Naive thymus-derived CD4-positive, alpha-beta T cell (primary cell): ENCODE measurements around the gene ALPG. TPM values are rescaled to one million over a fixed set of nuclear protein-coding genes. Genes with fewer than 3 reads are reported as not detected.
A peak's percentile ranks its signal among the peaks of the same experiment; 100 is the strongest.
"Not testable (repeated sequence)": the region's sequence is repeated elsewhere in the genome, so short reads cannot be mapped to it uniquely, and the experiment has no call there.

ENCODE experiments used
- ATAC-seq: fragments of 150-1000 bp; cut with Tn5 transposase; 2 replicates; pipeline ENCODE4 v1.10.0; 2021; ENCODE audit warnings: mild to moderate bottlenecking, moderate library complexity
- CTCF ChIA-PET: fragments of 350-600 bp; sonication (Branson Sonifier 250); formaldehyde crosslinking; loops from one replicate; lab custom pipeline; 2021; ENCODE audit warnings: antibody characterized with exemption; lab: Charles Lee
- POLR2A ChIA-PET: fragments of 350-600 bp; sonication (Branson Sonifier 250); formaldehyde crosslinking; loops from one replicate; lab custom pipeline; 2021; ENCODE audit warnings: antibody characterized with exemption, inconsistent platforms; lab: Charles Lee
- DNase-seq, 9 donors: peaks; one replicate each; pipeline versions ENCODE4 v3.0.0 to v3.0.0-alpha.2; 2020 to 2022; ENCODE audit warnings: mixed read lengths in 1 of 9
- H3K27ac ChIP-seq: one replicate; pipeline ENCODE4 v1.7.0; 2013; ENCODE audit warnings: mild to moderate bottlenecking, low read depth, low read length, moderate library complexity
- H3K27me3 ChIP-seq, 2 donors: one replicate each; pipeline ENCODE4 v1.7.0; 2013; ENCODE audit warnings: low read length in 2 of 2, mild to moderate bottlenecking in 2 of 2, moderate library complexity in 2 of 2; ENCODE audit not compliant: control insufficient read depth in 2 of 2, insufficient read depth in 2 of 2
- H3K36me3 ChIP-seq, 3 experiments: 1 replicate in 2 of 3; 2 replicates in 1 of 3; pipeline ENCODE4 v1.7.0; 2013; ENCODE audit warnings: low read length in 3 of 3, mild to moderate bottlenecking in 3 of 3, moderate library complexity in 1 of 3; ENCODE audit not compliant: insufficient read depth in 3 of 3, control insufficient read depth in 2 of 3
- H3K4me1 ChIP-seq, 2 donors: one replicate each; pipeline ENCODE4 v1.7.0; 2013; ENCODE audit warnings: low read length in 2 of 2, mild to moderate bottlenecking in 2 of 2, moderate library complexity in 1 of 2; ENCODE audit not compliant: control insufficient read depth in 2 of 2, insufficient read depth in 2 of 2
- H3K4me3 ChIP-seq: 2 replicates; pipeline ENCODE4 v1.7.0; 2013; ENCODE audit warnings: mild to moderate bottlenecking, low read length
- H3K9me3 ChIP-seq, 3 experiments: 1 replicate in 2 of 3; 2 replicates in 1 of 3; pipeline ENCODE4 v1.7.0; 2013; ENCODE audit warnings: low read length in 3 of 3; ENCODE audit not compliant: control insufficient read depth in 2 of 3
- H3K27ac Mint-ChIP-seq, 9 donors: one replicate each; pipeline ENCODE4 v1.8.0; 2020 to 2022; ENCODE audit warnings: mixed read lengths in 9 of 9, mild to moderate bottlenecking in 8 of 9, moderate library complexity in 5 of 9, inconsistent platforms in 2 of 9
- H3K27me3 Mint-ChIP-seq, 5 donors: one replicate each; pipeline ENCODE4 v1.8.0; 2021 to 2022; ENCODE audit warnings: mixed read lengths in 5 of 5, mild to moderate bottlenecking in 1 of 5
- H3K36me3 Mint-ChIP-seq, 5 donors: one replicate each; pipeline ENCODE4 v1.8.0; 2020 to 2022; ENCODE audit warnings: mixed read lengths in 5 of 5, mild to moderate bottlenecking in 3 of 5, inconsistent platforms in 1 of 5
- H3K4me1 Mint-ChIP-seq, 7 donors: one replicate each; pipeline ENCODE4 v1.8.0; 2020 to 2022; ENCODE audit warnings: mixed read lengths in 7 of 7, mild to moderate bottlenecking in 3 of 7, inconsistent platforms in 1 of 7
- H3K4me3 Mint-ChIP-seq, 10 donors: one replicate each; pipeline ENCODE4 v1.8.0; 2020 to 2022; ENCODE audit warnings: mild to moderate bottlenecking in 10 of 10, mixed read lengths in 10 of 10, moderate library complexity in 6 of 10, inconsistent platforms in 2 of 10
- H3K9me3 Mint-ChIP-seq, 11 donors: one replicate each; pipeline ENCODE4 v1.8.0; 2020 to 2022; ENCODE audit warnings: mixed read lengths in 11 of 11, mild to moderate bottlenecking in 4 of 11, inconsistent platforms in 1 of 11, moderate library complexity in 1 of 11
- intact Hi-C, 2 donors: fragments of 100-400 bp; cut with micrococcal nuclease; formaldehyde crosslinking; loops; one replicate each; pipeline ENCODE4 v1.15.1; 2023
- polyA plus RNA-seq, 2 donors: library from polyadenylated mRNA; unstranded; fragments of 300-500 nt; fragmentation: Illumina TruSeq; gene quantifications; one replicate each; pipeline ENCODE4 v1.2.3, GENCODE V29; 2021
- total RNA-seq, 6 experiments: library from RNA in 5 of 6; stranded (reverse) in 5 of 6; gene quantifications; 1 replicate in 5 of 6; 2 replicates in 1 of 6; pipeline ENCODE4 v1.2.3 and lab custom pipeline; 2021 to 2026

Gene ALPG
- total and polyA plus RNA-seq, 7 experiments from 2014 or later, result not detected

DNA sequence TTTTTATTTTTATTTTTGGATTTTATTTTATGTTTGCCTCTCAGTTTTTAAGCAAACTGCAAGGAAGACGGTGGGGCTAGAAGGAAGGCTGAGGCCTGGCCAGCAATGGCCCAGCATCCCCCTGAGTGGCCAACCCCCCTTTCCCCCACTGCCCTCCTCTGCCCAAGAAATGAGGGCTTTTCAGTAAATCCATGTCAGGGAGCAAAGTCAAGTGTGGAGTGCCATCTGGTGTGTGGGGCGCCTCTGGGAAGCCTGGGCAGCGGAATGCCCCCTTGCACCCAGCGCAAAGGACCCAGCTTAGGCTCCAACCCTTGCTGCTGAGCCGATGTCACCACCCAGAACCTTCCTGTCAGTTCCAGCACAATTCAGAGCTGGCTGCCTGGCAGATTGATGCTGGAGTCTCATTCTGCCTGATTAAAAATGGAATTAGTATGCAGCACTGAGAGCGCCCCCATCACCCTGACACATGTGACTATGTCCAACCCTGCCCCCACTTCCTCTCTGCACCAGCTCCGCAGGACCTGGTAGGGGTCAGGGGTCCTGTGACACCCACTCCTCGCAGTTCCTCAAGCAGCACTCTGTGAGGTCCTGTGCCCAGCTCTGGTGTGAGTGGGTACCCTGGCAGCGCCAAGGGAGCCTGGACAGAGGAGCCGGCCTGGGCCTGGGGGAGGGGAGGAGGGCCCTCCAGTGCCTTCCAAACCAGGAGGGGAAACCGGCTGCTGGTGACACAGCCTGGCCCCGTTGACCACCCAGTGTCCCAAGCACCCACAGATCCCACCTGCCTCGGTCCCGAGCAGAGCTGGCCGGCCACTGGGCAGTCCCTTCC lies 37.3 kb upstream of the ALPG start:
- intact Hi-C loops, result no loop called here
- Mint-ChIP-seq H3K36me3 (no peaks in the 10 kb centered on the region), H3K4me3 (no peak overlapping the region), H3K27me3 (no peaks in the 10 kb centered on the region), H3K4me1 (peaks cover 5 to 14% (median 11%) of the 10 kb centered on the region in 7 donors), H3K27ac (no peak overlapping the region), H3K9me3 (no peaks in the 10 kb centered on the region)
- ATAC-seq (no peak), DNase-seq (no peak)
- Histone ChIP-seq H3K4me1 (no peaks in the 10 kb centered on the region), H3K27ac (no peak overlapping the region), H3K9me3 (no peaks in the 10 kb centered on the region), H3K27me3 (no peaks in the 10 kb centered on the region), H3K4me3 (no peak overlapping the region), H3K36me3 (no peaks in the 10 kb centered on the region)
- POLR2A ChIA-PET, result no interaction called here
- CTCF ChIA-PET, result interaction anchor here (0.6 kb wide), 1 partner anchor 852 kb away, joined by 3 read pairs; no protein-coding TSS in a partner anchor

DNA sequence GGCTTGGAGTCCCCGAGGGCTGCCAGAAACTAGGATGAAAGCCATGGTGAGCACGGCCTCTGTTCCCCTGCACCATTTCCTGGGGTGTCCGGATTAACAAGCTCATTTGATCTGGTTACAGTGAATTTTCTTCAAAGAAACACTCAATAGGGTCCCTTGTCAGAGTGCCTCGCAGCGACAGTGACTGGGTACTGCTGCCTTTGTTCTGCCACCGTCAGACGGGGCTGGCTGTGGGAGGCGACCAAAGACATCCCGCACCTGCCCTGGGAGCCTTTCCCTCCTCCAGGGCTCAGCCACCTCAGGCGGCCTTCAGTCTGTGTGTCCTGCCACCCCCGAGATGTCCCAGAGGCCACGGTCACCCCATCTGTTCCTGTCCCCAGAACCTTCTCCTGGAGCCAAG lies 36.6 kb upstream of the ALPG start:
- H3K9me3 ChIP-seq, H3K27me3 ChIP-seq, H3K36me3 Mint-ChIP-seq, POLR2A ChIA-PET, H3K4me3 ChIP-seq, intact Hi-C loops, H3K36me3 ChIP-seq, DNase-seq, H3K27ac ChIP-seq, H3K4me1 ChIP-seq, H3K27ac Mint-ChIP-seq, H3K4me3 Mint-ChIP-seq, H3K9me3 Mint-ChIP-seq, H3K27me3 Mint-ChIP-seq, H3K4me1 Mint-ChIP-seq: not testable (repeated sequence)
- CTCF ChIA-PET, result interaction anchor here (0.6 kb wide), 1 partner anchor 853 kb away, joined by 3 read pairs; no protein-coding TSS in a partner anchor
- peak; percentile 19 for ATAC-seq

DNA sequence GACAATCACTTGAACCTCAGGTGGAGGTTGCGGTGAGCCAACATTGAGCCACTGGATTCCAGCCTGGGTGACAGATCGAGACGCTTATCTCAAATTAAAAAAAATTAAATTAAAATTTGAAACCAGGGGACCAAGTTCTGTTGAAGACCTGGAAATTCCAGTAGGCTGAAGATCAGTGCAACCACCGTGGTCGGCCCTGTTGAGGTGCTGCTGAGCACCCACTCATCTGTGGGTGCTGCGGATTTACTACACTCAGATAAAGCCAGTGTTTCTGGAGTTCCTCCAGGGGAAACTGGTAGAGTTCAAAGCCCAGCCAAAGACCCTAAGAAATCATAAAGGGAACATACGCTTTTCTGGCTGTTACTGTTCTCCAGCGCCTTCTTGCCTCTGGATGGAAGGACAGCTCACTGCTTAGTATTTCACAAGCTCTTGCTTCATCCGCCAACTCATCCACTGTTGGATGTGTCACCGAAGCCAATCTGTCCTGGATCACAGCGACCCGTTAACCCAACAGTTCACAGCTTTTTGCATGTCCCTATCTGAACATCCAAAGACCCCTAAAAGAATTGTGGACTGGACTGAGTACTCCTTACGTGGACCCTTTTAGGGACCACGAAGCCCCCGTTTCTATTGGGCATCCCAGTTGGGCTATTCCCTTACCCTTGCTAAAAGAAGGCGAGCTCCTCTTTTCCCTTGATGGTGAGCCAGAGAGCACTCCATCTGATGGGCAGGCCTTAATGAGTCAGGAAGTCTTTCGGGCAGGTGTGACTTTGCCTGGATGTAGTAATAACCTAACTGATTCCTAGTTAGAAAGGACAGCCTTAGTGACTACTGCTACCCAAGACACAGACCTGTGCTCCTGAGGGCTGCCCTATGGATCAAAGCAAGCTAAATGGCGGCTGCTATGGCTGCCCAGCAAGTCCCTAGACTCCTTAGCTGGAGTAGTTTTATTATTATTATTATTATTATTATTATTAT lies 34.1 kb upstream of the ALPG start:
- H3K27me3 ChIP-seq, result no peaks in the 10 kb centered on the region
- H3K4me1 Mint-ChIP-seq, result no peaks in the 10 kb centered on the region
- H3K27ac ChIP-seq, result no peak overlapping the region
- no peak overlapping the region for H3K4me3 ChIP-seq
- H3K4me1 ChIP-seq, result no peaks in the 10 kb centered on the region
- no peak overlapping the region for H3K27ac Mint-ChIP-seq
- intact Hi-C loops, result no loop called here
- DNase-seq (no peak), ATAC-seq (no peak)
- H3K36me3 Mint-ChIP-seq, result no peaks in the 10 kb centered on the region
- H3K27me3 Mint-ChIP-seq, result no peaks in the 10 kb centered on the region
- ChIA-PET CTCF (no interaction called here), POLR2A (no interaction called here)
- H3K36me3 ChIP-seq, result no peaks in the 10 kb centered on the region
- H3K9me3 Mint-ChIP-seq, result no peaks in the 10 kb centered on the region
- H3K4me3 Mint-ChIP-seq, result no peak overlapping the region
- no peaks in the 10 kb centered on the region for H3K9me3 ChIP-seq

- Histone ChIP-seq H3K9me3 (no peaks in the 10 kb centered on the region), H3K4me1 (no peaks in the 10 kb centered on the region), H3K27ac (no peak overlapping the region), H3K36me3 (no peaks in the 10 kb centered on the region), H3K27me3 (no peaks in the 10 kb centered on the region), H3K4me3 (no peak overlapping the region)
- no peaks in the 10 kb centered on the region for H3K36me3 Mint-ChIP-seq
- ChIA-PET POLR2A (no interaction called here), CTCF (interaction anchor here (0.9 kb wide), 1 partner anchor 488 kb away, joined by 4 read pairs; no protein-coding TSS in a partner anchor)
- H3K27me3 Mint-ChIP-seq, result no peaks in the 10 kb centered on the region
- H3K4me1 Mint-ChIP-seq, result no peaks in the 10 kb centered on the region
- H3K4me3 Mint-ChIP-seq, result no peak overlapping the region
- ATAC-seq (no peak), DNase-seq (no peak)
- intact Hi-C loops, result no loop called here
- H3K27ac Mint-ChIP-seq, result no peak overlapping the region
- H3K9me3 Mint-ChIP-seq, result no peaks in the 10 kb centered on the region
Measured at GRCh38 chr2:232374356-232374755, 32.3 kb upstream of the ALPG start.

GRCh38 chr2:232375164-232375563 lies 31.5 kb upstream of the ALPG start:
- no peak overlapping the region for H3K27ac Mint-ChIP-seq
- H3K9me3 Mint-ChIP-seq, result no peaks in the 10 kb centered on the region
- no peaks in the 10 kb centered on the region for H3K27me3 Mint-ChIP-seq
- Histone ChIP-seq H3K27ac (no peak overlapping the region), H3K36me3 (no peaks in the 10 kb centered on the region), H3K4me3 (no peak overlapping the region), H3K9me3 (no peaks in the 10 kb centered on the region), H3K4me1 (no peaks in the 10 kb centered on the region), H3K27me3 (no peaks in the 10 kb centered on the region)
- H3K36me3 Mint-ChIP-seq, result no peaks in the 10 kb centered on the region
- intact Hi-C loops, result no loop called here
- POLR2A ChIA-PET, result interaction anchor here (0.6 kb wide), 1 partner anchor 527 kb away, joined by 4 read pairs; no protein-coding TSS in a partner anchor
- H3K4me3 Mint-ChIP-seq, result no peak overlapping the region
- DNase-seq, result no peak
- CTCF ChIA-PET, result no interaction called here
- no peaks in the 10 kb centered on the region for H3K4me1 Mint-ChIP-seq
- no peak for ATAC-seq

- no peaks in the 10 kb centered on the region for H3K4me1 ChIP-seq
- DNase-seq (no peak), ATAC-seq (no peak)
- Mint-ChIP-seq H3K9me3 (no peaks in the 10 kb centered on the region), H3K4me3 (no peak overlapping the region), H3K27me3 (no peaks in the 10 kb centered on the region), H3K4me1 (no peaks in the 10 kb centered on the region), H3K27ac (peak overlapping the region in 1 of 9 donors; percentile 55), H3K36me3 (no peaks in the 10 kb centered on the region)
- intact Hi-C loops, result no loop called here
- H3K4me3 ChIP-seq, result no peak overlapping the region
- H3K27me3 ChIP-seq, result no peaks in the 10 kb centered on the region
- H3K27ac ChIP-seq, result no peak overlapping the region
- no peaks in the 10 kb centered on the region for H3K9me3 ChIP-seq
- POLR2A ChIA-PET, result no interaction called here
- no peaks in the 10 kb centered on the region for H3K36me3 ChIP-seq
- CTCF ChIA-PET, result interaction anchor here (1.2 kb wide), 1 partner anchor 455 kb away, joined by 3 read pairs; no protein-coding TSS in a partner anchor
Measured at GRCh38 chr2:232376260-232376659, 30.4 kb upstream of the ALPG start.
